HepG2 (cell line): Measurements from ENCODE around the gene HAO2. TPM values are rescaled to one million over a fixed set of nuclear protein-coding genes. Genes with fewer than 3 reads are reported as not detected.

ENCODE experiments used
- AHR ChIP-seq: IDR thresholded peaks from 2 replicates; pipeline ENCODE4 v1.6.1; 2018; ENCODE audit warnings: missing genetic modification reagents, missing compliant biosample characterization
- CREM ChIP-seq, 2 experiments: sonication (generic) in 1 of 2; formaldehyde crosslinking in 1 of 2; IDR thresholded peaks; 2 replicates each; pipeline versions ENCODE4 v1.4.0 to v1.6.1; 2016 to 2020; ENCODE audit warnings: antibody characterized with exemption in 1 of 2, mild to moderate bottlenecking in 1 of 2, missing genetic modification reagents in 1 of 2
- DR1 ChIP-seq: sonication (generic); formaldehyde crosslinking; IDR thresholded peaks from 2 replicates; pipeline ENCODE4 v1.8.0; 2021; ENCODE audit warnings: mild to moderate bottlenecking, missing genetic modification reagents, inconsistent platforms
- FOXA3 ChIP-seq: IDR thresholded peaks from 2 replicates; pipeline ENCODE4 v1.6.1; 2016; ENCODE audit warnings: missing genetic modification reagents, missing compliant biosample characterization
- NR2F2 ChIP-seq: IDR thresholded peaks from 2 replicates; pipeline ENCODE4 v1.6.1; 2012; ENCODE audit warnings: low read depth, inconsistent platforms, borderline replicate concordance
- RAD21 ChIP-seq: fragments of 450-650 bp; formaldehyde crosslinking; IDR thresholded peaks from 2 replicates; pipeline ENCODE4 v1.5.0; 2020; ENCODE audit warnings: mild to moderate bottlenecking
- REPIN1 ChIP-seq: sonication (generic); formaldehyde crosslinking; IDR thresholded peaks from 2 replicates; pipeline ENCODE4 v1.8.0; 2022; ENCODE audit warnings: missing genetic modification reagents, low read depth, mild to moderate bottlenecking, borderline replicate concordance
- SALL2 ChIP-seq: sonication (generic); formaldehyde crosslinking; IDR thresholded peaks from 2 replicates; pipeline ENCODE4 v1.8.1; 2023; ENCODE audit warnings: mild to moderate bottlenecking, missing genetic modification reagents, inconsistent platforms
- SAP130 ChIP-seq: IDR thresholded peaks from 2 replicates; pipeline ENCODE4 v1.6.1; 2016; ENCODE audit warnings: low read depth
- SOX6 ChIP-seq, 2 experiments: fragments of 450-650 bp in 1 of 2; sonication (generic) in 1 of 2; formaldehyde crosslinking in 1 of 2; IDR thresholded peaks; 2 replicates each; pipeline versions ENCODE4 v1.4.0 to v1.6.1; 2017 to 2020; ENCODE audit warnings: antibody characterized with exemption in 1 of 2, mild to moderate bottlenecking in 1 of 2, missing genetic modification reagents in 1 of 2
- YY1 ChIP-seq: IDR thresholded peaks from 2 replicates; pipeline ENCODE4 v1.6.1; 2011; ENCODE audit warnings: low read length, low read depth, moderate library complexity, mild to moderate bottlenecking; ENCODE audit not compliant: insufficient read depth, insufficient replicate concordance
- ZEB1 ChIP-seq: IDR thresholded peaks from 2 replicates; pipeline ENCODE4 v1.6.1; 2012; ENCODE audit warnings: mild to moderate bottlenecking, low read depth, inconsistent platforms; ENCODE audit not compliant: insufficient replicate concordance
- ZSCAN30 ChIP-seq: sonication (generic); formaldehyde crosslinking; IDR thresholded peaks from 2 replicates; pipeline ENCODE4 v1.5.0; 2020; ENCODE audit warnings: mild to moderate bottlenecking, missing genetic modification reagents
- polyA plus RNA-seq, 8 experiments: library from polyadenylated mRNA; depleted of rRNA in 3 of 8; stranded (reverse) in 7 of 8; unstranded in 1 of 8; fragments of >200 nt; fragmentation: Illumina TruSeq in 4 of 8; extraction: Trizol in 4 of 8; gene quantifications; 2 replicates each; pipeline versions ENCODE4 v1.2.1 to v1.2.3, GENCODE V29; 2011 to 2016; ENCODE audit warnings: low read depth in 4 of 8, missing spikeins in 1 of 8, mixed read lengths in 1 of 8; ENCODE audit not compliant: insufficient read depth in 1 of 8
- total RNA-seq, 5 experiments: library from RNA; depleted of rRNA; stranded (reverse); fragments of >200 nt; fragmentation: Illumina TruSeq; extraction: Trizol; gene quantifications; 2 replicates each; pipeline ENCODE4 v1.2.3, GENCODE V29; 2016; ENCODE audit warnings: low read depth in 1 of 5
- TF ChIP-seq, protein P1 (sequence below): sonication (generic); formaldehyde crosslinking; IDR thresholded peaks from 2 replicates; pipeline ENCODE4 v1.9.0; 2021; ENCODE audit warnings: missing genetic modification reagents, borderline replicate concordance
- TF ChIP-seq, protein P2 (sequence below): sonication (generic); formaldehyde crosslinking; IDR thresholded peaks from 2 replicates; pipeline ENCODE4 v1.4.0; 2020; ENCODE audit warnings: missing genetic modification reagents
- TF ChIP-seq, protein P3 (sequence below): sonication (generic); formaldehyde crosslinking; IDR thresholded peaks from 2 replicates; pipeline ENCODE4 v1.8.0; 2022; ENCODE audit warnings: missing genetic modification reagents, mild to moderate bottlenecking, inconsistent platforms, borderline replicate concordance
- TF ChIP-seq, protein P4 (sequence below): IDR thresholded peaks from 2 replicates; pipeline ENCODE4 v1.4.0; 2020; ENCODE audit warnings: mild to moderate bottlenecking, missing genetic modification reagents

The HAO2 gene
- total and polyA plus RNA-seq, 2 of the 13 experiments (the other 11 are each of a cell fraction or from before 2014, with no cell fraction given) = 0.05 to 0.09 TPM

DNA sequence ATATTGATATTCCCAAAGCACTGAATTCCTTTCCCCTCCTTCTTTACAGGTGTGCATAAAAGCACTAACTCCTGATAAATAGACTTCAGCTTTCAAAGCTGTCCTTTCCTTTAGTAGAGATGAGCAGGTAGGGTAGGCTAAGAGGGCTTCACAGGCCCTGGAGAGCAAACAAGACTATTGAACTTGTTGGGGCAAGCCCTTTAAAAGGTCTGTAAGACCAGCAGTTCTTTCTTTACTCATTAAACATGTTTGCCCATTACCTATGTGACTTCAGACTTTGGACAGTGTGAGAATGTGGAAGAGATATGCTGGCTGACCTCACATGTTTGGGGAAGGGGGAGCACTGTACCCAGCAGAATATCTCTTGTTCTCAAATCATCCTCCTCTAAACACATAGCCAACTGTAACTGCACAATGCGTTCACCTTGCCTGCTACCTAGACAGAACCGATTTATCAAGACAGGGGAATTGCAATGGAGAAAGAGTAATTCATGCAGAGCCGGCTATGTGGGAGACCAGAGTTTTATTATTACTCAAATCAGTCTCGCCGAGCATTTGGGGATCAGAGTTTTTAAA lies 27.1 kb upstream of the HAO2 start (continued):
- TF ChIP-seq, protein P1, sequence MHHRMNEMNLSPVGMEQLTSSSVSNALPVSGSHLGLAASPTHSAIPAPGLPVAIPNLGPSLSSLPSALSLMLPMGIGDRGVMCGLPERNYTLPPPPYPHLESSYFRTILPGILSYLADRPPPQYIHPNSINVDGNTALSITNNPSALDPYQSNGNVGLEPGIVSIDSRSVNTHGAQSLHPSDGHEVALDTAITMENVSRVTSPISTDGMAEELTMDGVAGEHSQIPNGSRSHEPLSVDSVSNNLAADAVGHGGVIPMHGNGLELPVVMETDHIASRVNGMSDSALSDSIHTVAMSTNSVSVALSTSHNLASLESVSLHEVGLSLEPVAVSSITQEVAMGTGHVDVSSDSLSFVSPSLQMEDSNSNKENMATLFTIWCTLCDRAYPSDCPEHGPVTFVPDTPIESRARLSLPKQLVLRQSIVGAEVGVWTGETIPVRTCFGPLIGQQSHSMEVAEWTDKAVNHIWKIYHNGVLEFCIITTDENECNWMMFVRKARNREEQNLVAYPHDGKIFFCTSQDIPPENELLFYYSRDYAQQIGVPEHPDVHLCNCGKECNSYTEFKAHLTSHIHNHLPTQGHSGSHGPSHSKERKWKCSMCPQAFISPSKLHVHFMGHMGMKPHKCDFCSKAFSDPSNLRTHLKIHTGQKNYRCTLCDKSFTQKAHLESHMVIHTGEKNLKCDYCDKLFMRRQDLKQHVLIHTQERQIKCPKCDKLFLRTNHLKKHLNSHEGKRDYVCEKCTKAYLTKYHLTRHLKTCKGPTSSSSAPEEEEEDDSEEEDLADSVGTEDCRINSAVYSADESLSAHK (CRISPR knock-in tag) = no peak
- TF ChIP-seq, protein P2, sequence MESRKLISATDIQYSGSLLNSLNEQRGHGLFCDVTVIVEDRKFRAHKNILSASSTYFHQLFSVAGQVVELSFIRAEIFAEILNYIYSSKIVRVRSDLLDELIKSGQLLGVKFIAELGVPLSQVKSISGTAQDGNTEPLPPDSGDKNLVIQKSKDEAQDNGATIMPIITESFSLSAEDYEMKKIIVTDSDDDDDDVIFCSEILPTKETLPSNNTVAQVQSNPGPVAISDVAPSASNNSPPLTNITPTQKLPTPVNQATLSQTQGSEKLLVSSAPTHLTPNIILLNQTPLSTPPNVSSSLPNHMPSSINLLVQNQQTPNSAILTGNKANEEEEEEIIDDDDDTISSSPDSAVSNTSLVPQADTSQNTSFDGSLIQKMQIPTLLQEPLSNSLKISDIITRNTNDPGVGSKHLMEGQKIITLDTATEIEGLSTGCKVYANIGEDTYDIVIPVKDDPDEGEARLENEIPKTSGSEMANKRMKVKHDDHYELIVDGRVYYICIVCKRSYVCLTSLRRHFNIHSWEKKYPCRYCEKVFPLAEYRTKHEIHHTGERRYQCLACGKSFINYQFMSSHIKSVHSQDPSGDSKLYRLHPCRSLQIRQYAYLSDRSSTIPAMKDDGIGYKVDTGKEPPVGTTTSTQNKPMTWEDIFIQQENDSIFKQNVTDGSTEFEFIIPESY (CRISPR knock-in tag) = peak; percentile 19; the same call in 1 of the 2 replicates
- no peak for TF ChIP-seq SOX6 (IDR thresholded peaks at IDR 0.05)
- peak; percentile 92 for TF ChIP-seq SOX6 (CRISPR knock-in tag; IDR thresholded peaks at IDR 0.05)
- TF ChIP-seq AHR (CRISPR knock-in tag) = no peak
- TF ChIP-seq RAD21 = 0 out of 2 replicates have a peak, but pooled peaks have one; percentile 20
- TF ChIP-seq SAP130 = peak; percentile 78
- peak; percentile 43; the same call in 1 of the 2 replicates for TF ChIP-seq DR1 (CRISPR knock-in tag)
- peak; percentile 62; the same call in 1 of the 2 replicates for TF ChIP-seq REPIN1 (CRISPR knock-in tag)
- TF ChIP-seq CREM (IDR thresholded peaks at IDR 0.05) = peak; percentile 89
- TF ChIP-seq CREM (CRISPR knock-in tag; IDR thresholded peaks at IDR 0.05) = no peak
- TF ChIP-seq, protein P3, sequence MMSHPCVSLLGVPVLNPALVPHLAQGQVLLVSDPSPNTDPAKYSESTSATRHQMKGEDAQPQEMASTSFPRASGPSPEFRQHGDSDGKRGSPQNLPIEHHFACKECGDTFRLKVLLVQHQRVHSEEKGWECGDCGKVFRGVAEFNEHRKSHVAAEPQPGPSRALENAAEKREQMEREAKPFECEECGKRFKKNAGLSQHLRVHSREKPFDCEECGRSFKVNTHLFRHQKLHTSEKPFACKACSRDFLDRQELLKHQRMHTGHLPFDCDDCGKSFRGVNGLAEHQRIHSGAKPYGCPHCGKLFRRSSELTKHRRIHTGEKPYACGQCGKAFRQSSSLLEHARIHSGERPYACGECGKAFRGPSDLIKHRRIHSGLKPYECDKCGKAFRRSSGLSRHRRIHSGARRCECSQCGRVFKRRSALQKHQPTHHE = no peak
- TF ChIP-seq ZEB1 = peak; percentile 96
- no peak for TF ChIP-seq YY1
- no peak for TF ChIP-seq ZSCAN30 (CRISPR knock-in tag)
- peak; percentile 85 for TF ChIP-seq NR2F2
- peak; percentile 94 for TF ChIP-seq FOXA3 (CRISPR knock-in tag)
- TF ChIP-seq SALL2 (CRISPR knock-in tag) = 0 out of 2 replicates have a peak, but pooled peaks have one; percentile 66
- TF ChIP-seq, protein P4, sequence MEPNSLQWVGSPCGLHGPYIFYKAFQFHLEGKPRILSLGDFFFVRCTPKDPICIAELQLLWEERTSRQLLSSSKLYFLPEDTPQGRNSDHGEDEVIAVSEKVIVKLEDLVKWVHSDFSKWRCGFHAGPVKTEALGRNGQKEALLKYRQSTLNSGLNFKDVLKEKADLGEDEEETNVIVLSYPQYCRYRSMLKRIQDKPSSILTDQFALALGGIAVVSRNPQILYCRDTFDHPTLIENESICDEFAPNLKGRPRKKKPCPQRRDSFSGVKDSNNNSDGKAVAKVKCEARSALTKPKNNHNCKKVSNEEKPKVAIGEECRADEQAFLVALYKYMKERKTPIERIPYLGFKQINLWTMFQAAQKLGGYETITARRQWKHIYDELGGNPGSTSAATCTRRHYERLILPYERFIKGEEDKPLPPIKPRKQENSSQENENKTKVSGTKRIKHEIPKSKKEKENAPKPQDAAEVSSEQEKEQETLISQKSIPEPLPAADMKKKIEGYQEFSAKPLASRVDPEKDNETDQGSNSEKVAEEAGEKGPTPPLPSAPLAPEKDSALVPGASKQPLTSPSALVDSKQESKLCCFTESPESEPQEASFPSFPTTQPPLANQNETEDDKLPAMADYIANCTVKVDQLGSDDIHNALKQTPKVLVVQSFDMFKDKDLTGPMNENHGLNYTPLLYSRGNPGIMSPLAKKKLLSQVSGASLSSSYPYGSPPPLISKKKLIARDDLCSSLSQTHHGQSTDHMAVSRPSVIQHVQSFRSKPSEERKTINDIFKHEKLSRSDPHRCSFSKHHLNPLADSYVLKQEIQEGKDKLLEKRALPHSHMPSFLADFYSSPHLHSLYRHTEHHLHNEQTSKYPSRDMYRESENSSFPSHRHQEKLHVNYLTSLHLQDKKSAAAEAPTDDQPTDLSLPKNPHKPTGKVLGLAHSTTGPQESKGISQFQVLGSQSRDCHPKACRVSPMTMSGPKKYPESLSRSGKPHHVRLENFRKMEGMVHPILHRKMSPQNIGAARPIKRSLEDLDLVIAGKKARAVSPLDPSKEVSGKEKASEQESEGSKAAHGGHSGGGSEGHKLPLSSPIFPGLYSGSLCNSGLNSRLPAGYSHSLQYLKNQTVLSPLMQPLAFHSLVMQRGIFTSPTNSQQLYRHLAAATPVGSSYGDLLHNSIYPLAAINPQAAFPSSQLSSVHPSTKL (CRISPR knock-in tag) = peak; percentile 98
